ENCODE data around the gene ACSM3. TPM values are rescaled to one million over a fixed set of nuclear protein-coding genes. Genes with fewer than 3 reads are reported as not detected.

Gene ACSM3
- total RNA-seq, 6 experiments from 2014 or later, result 0.12 to 0.48 (median 0.21) TPM; not detected in 1

DNA sequence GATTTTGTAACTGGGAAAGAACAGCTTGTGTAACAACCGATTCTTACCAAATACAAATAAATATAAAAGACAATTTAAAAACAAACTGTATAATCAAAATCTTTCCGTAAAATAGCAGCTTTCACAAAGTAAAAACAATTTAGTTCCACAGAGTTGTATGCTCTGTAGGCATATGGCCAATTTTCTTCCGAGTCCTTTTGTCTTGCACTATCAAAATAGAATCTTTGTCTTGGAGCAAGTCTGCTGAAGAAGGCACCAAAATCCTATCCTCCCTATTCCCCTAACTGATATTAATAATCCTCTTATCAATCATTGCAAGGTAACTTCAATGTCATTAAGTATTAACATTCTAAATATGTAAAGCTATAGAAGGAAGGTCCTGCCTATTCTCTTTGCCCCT is 29.8 kb upstream of the ACSM3 start:
- Mint-ChIP-seq H3K36me3 (ENCODE audit: low read depth) (peaks cover 22% of the 10 kb centered on the region), H3K9me3 (no peaks in the 10 kb centered on the region), H3K4me1 (ENCODE audit: low read depth) (no peaks in the 10 kb centered on the region), H3K4me3 (no peak overlapping the region), H3K27me3 (ENCODE audit: insufficient read depth) (peaks cover 2% of the 10 kb centered on the region), H3K27ac (no peak overlapping the region)
- TF ChIP-seq, protein P1, sequence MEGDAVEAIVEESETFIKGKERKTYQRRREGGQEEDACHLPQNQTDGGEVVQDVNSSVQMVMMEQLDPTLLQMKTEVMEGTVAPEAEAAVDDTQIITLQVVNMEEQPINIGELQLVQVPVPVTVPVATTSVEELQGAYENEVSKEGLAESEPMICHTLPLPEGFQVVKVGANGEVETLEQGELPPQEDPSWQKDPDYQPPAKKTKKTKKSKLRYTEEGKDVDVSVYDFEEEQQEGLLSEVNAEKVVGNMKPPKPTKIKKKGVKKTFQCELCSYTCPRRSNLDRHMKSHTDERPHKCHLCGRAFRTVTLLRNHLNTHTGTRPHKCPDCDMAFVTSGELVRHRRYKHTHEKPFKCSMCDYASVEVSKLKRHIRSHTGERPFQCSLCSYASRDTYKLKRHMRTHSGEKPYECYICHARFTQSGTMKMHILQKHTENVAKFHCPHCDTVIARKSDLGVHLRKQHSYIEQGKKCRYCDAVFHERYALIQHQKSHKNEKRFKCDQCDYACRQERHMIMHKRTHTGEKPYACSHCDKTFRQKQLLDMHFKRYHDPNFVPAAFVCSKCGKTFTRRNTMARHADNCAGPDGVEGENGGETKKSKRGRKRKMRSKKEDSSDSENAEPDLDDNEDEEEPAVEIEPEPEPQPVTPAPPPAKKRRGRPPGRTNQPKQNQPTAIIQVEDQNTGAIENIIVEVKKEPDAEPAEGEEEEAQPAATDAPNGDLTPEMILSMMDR (IDR thresholded peaks at IDR 0.05), result no peak
- DNase-seq, result no peak

DNA sequence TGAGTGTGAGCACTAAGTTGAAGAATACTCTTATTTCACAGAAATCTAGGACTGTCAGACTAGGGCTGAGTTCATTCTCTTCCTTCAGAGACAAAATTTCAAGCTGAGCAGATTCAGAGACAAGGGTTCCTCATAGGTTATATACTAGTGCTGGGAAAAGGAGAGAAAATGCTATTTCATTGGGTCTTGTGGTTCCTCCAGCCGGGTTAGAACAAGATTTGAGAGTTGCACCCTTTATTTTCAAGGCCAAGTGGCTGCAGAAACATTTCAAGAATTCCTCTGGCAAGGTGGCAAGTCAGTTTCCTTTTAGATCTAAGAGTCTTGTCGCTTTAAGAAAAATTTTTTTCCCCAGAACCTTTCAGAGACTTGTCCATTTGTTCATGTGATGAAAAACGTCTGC is 29.0 kb upstream of the ACSM3 start:
- no peaks in the 10 kb centered on the region for H3K9me3 Mint-ChIP-seq

DNA sequence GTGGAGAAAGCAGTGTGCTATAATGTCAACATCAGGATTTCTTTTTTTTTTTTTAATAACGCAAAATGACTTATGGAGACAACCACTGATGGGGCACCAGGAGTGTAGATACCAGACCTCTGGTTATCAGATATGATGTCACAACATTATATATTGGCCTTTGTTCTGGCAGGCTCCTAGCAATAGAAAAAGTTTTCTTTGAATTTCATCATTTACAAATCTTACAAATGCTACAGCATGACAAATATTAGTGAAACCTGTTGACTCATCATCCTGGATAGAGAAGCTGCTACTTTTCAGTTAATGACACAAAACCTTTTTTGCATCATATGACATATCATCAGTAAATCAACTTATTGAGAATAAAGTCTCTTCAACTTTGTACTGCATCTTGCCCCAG is 28.3 kb upstream of the ACSM3 start:
- DNase-seq, result no peak
- H3K27ac Mint-ChIP-seq, result no peak overlapping the region

More for the DNA sequence above, 29.0 kb upstream of the ACSM3 start:
- H3K27me3 Mint-ChIP-seq (ENCODE audit: insufficient read depth), result peaks cover 2% of the 10 kb centered on the region
- no peak overlapping the region for H3K27ac Mint-ChIP-seq
- H3K36me3 Mint-ChIP-seq (ENCODE audit: low read depth), result peaks cover 22% of the 10 kb centered on the region
- TF ChIP-seq, protein P1 (IDR thresholded peaks at IDR 0.05), result no peak
- H3K4me3 Mint-ChIP-seq, result no peak overlapping the region
- DNase-seq, result no peak
- no peaks in the 10 kb centered on the region for H3K4me1 Mint-ChIP-seq (ENCODE audit: low read depth)

DNA sequence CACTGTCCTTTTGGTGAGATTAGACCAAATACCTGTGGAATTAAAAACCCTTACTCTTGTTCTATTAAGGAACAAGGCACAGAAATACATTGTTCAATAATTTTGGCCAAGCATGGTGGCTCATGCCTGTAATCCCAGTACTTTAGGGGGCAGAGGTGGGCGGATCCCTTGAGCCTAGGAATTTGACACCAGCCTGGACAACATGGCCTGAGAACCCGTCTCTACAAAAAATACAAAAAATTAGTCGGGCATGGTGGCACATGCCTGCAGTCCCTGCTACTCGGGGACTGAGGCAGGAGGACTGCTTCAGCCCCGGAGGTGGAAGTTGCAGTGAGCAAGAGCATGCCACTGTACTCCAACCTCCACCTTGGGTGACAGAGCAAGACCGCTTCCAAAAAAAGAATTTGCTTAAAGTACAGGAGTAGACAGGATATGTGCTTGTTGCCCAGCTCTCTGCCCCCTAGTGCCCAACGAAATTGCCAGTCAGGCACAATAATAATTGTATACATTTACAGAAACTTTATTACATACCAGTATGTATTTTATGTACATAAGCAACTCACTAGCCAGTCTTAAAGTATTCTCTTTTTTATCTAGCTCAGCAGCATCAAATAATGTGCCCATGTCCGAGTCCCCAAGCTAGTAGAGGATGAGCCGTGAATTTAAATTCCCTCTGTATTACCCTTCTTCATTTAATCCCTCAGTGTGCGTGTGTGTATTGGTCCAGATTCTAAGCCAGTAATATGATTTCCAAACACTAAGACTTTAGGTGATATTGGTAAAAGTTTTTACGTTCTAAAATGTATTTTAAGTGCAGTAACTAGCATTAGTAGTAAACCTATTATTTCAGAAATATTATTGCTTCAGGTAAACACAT is 23.6 kb upstream of the ACSM3 start:
- Mint-ChIP-seq H3K4me1 (ENCODE audit: low read depth) (peaks cover 8% of the 10 kb centered on the region), H3K4me3 (peak overlapping the region; percentile 98), H3K9me3 (no peaks in the 10 kb centered on the region), H3K27ac (peak overlapping the region; percentile 89), H3K27me3 (ENCODE audit: insufficient read depth) (peaks cover 4% of the 10 kb centered on the region; the same call in 1 of the 2 replicates), H3K36me3 (ENCODE audit: low read depth) (peaks cover 24% of the 10 kb centered on the region)
- DNase-seq, result peak; percentile 6
- TF ChIP-seq, protein P1 (IDR thresholded peaks at IDR 0.05), result peak; percentile 74

More for the DNA sequence above, 28.3 kb upstream of the ACSM3 start:
- peaks cover 5% of the 10 kb centered on the region for H3K4me1 Mint-ChIP-seq (ENCODE audit: low read depth)
- no peaks in the 10 kb centered on the region for H3K9me3 Mint-ChIP-seq
- H3K27me3 Mint-ChIP-seq (ENCODE audit: insufficient read depth), result peaks cover 4% of the 10 kb centered on the region
- no peak overlapping the region for H3K4me3 Mint-ChIP-seq
- TF ChIP-seq, protein P1 (IDR thresholded peaks at IDR 0.05), result no peak
- peaks cover 25% of the 10 kb centered on the region for H3K36me3 Mint-ChIP-seq (ENCODE audit: low read depth)

DNA sequence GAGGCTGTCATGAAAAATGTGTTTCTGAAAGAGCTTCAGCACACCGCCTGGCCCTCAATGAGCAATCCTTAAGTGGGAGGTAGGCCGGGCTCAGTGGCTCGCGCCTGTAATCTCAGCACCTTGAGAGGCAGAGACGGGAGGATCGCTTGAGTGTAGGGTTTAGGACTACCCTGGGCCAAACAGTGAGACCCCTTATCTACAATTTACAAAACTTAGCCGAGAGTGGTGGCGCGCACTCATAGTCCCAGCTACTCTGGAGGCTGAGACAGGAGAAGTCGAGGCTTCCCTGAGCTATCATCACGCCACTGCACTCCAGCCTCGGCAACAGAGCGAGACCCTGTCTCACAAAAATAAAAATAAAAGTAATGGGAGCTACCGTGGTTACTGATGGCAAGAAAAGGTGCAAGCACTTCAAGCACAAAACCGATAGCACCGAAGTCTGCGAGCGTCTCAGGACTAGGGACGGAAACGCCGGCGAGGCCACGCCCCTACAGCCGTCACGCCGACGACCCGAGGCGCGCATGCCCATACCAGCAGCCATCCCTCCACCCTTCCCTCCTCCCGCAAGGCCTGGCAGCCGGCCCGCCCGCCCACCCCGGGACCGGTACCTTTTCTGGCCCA is 22.8 kb upstream of the ACSM3 start:
- H3K27me3 Mint-ChIP-seq (ENCODE audit: insufficient read depth), result peaks cover 4% of the 10 kb centered on the region; the same call in 1 of the 2 replicates
- peak overlapping the region; percentile 98 for H3K4me3 Mint-ChIP-seq
- H3K36me3 Mint-ChIP-seq (ENCODE audit: low read depth), result peaks cover 18% of the 10 kb centered on the region
- H3K4me1 Mint-ChIP-seq (ENCODE audit: low read depth), result peaks cover 8% of the 10 kb centered on the region
- DNase-seq, result peak; percentile 67
- H3K27ac Mint-ChIP-seq, result peak overlapping the region; percentile 89
- H3K9me3 Mint-ChIP-seq, result no peaks in the 10 kb centered on the region
- TF ChIP-seq, protein P1 (IDR thresholded peaks at IDR 0.05), result no peak

All from HFFc6 (cell line).